CD8-positive, alpha-beta memory T cell (primary cell): ENCODE measurements around the gene GPER1. TPM values are rescaled to one million over a fixed set of nuclear protein-coding genes. Genes with fewer than 3 reads are reported as not detected.
A peak's percentile ranks its signal among the peaks of the same experiment; 100 is the strongest.

Source experiments
- CTCF ChIA-PET: fragments of 350-600 bp; sonication (Branson Sonifier 250); formaldehyde crosslinking; loops from one replicate; lab custom pipeline; 2021; ENCODE audit warnings: antibody characterized with exemption; lab: Charles Lee
- POLR2A ChIA-PET: fragments of 350-600 bp; sonication (Branson Sonifier 250); formaldehyde crosslinking; loops from one replicate; lab custom pipeline; 2021; ENCODE audit warnings: antibody characterized with exemption; lab: Charles Lee
- DNase-seq, 5 donors: peaks; one replicate each; pipeline versions ENCODE4 v3.0.0 to v3.0.0-alpha.2; 2020 to 2022; ENCODE audit warnings: mixed read lengths in 1 of 5
- H3K27ac ChIP-seq: one replicate; pipeline ENCODE4 v1.7.0; 2013; ENCODE audit warnings: low read depth, mild to moderate bottlenecking, low read length, moderate library complexity
- H3K27me3 ChIP-seq: 2 replicates; pipeline ENCODE4 v1.7.0; 2013; ENCODE audit warnings: low read length, mild to moderate bottlenecking; ENCODE audit not compliant: insufficient read depth, poor library complexity, severe bottlenecking
- H3K36me3 ChIP-seq: 2 replicates; pipeline ENCODE4 v1.7.0; 2013; ENCODE audit warnings: mild to moderate bottlenecking, low read length, moderate library complexity; ENCODE audit not compliant: insufficient read depth
- H3K4me1 ChIP-seq: 2 replicates; pipeline ENCODE4 v1.7.0; 2013; ENCODE audit warnings: mild to moderate bottlenecking, low read length, moderate library complexity; ENCODE audit not compliant: insufficient read depth
- H3K4me3 ChIP-seq: 2 replicates; pipeline ENCODE4 v1.7.0; 2013; ENCODE audit warnings: mild to moderate bottlenecking, low read length
- H3K9me3 ChIP-seq: 2 replicates; pipeline ENCODE4 v1.7.0; 2013; ENCODE audit warnings: mild to moderate bottlenecking, low read length
- H3K27ac Mint-ChIP-seq, 8 donors: one replicate each; pipeline ENCODE4 v1.8.0; 2020 to 2021; ENCODE audit warnings: mixed read lengths in 8 of 8, mild to moderate bottlenecking in 6 of 8, inconsistent platforms in 3 of 8, moderate library complexity in 3 of 8
- H3K27me3 Mint-ChIP-seq, 2 donors: one replicate each; pipeline ENCODE4 v1.8.0; 2020 to 2021; ENCODE audit warnings: mixed read lengths in 2 of 2, mild to moderate bottlenecking in 1 of 2, moderate library complexity in 1 of 2
- H3K36me3 Mint-ChIP-seq, 3 donors: one replicate each; pipeline ENCODE4 v1.8.0; 2020 to 2021; ENCODE audit warnings: mixed read lengths in 3 of 3, inconsistent platforms in 1 of 3, mild to moderate bottlenecking in 1 of 3
- H3K4me1 Mint-ChIP-seq, 3 donors: one replicate each; pipeline ENCODE4 v1.8.0; 2020 to 2021; ENCODE audit warnings: mixed read lengths in 3 of 3, inconsistent platforms in 1 of 3, mild to moderate bottlenecking in 1 of 3
- H3K4me3 Mint-ChIP-seq, 7 donors: one replicate each; pipeline ENCODE4 v1.8.0; 2020 to 2021; ENCODE audit warnings: mixed read lengths in 7 of 7, mild to moderate bottlenecking in 6 of 7, moderate library complexity in 4 of 7, inconsistent platforms in 2 of 7
- H3K9me3 Mint-ChIP-seq, 5 donors: one replicate each; pipeline ENCODE4 v1.8.0; 2020 to 2022; ENCODE audit warnings: mixed read lengths in 5 of 5, mild to moderate bottlenecking in 3 of 5, moderate library complexity in 2 of 5, inconsistent platforms in 1 of 5
- polyA plus RNA-seq: library from polyadenylated mRNA; unstranded; fragments of 300-500 nt; fragmentation: Illumina TruSeq; gene quantifications from one replicate; pipeline ENCODE4 v1.2.3, GENCODE V29; 2021
- total RNA-seq, 2 experiments: library from RNA; stranded (reverse); gene quantifications; one replicate each; pipeline ENCODE4 v1.2.3, GENCODE V29; 2021

The GPER1 gene
- total and polyA plus RNA-seq, 3 experiments from 2014 or later = 0.17 TPM; not detected in 2

DNA sequence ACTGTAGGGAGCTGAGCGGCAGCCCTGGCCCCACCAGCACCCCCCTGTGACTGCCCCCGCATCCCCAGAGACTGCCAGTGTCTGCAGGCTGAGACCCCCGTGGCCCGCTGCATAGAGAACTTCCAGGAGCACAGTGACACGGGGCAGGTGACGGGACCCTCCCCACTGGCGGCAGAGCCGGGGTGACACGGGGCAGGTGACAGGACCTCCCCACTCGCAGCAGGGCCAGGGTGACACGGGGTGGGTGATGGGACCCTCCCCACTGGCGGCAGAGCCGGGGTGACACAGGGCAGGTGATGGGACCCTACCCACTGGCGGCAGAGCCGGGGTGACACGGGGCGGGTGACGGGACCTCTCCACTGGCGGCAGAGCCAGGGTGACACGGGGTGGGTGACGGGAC lies 2.3 kb downstream of the GPER1 start:
- H3K4me1 ChIP-seq = peaks cover 11% of the 10 kb centered on the region
- CTCF ChIA-PET = no interaction called here
- no peak overlapping the region for H3K27ac ChIP-seq
- H3K9me3 ChIP-seq = no peaks in the 10 kb centered on the region
- Mint-ChIP-seq H3K27me3 (no peaks in the 10 kb centered on the region), H3K36me3 (peaks cover 0 to 4% (median 0%) of the 10 kb centered on the region in 3 donors), H3K9me3 (no peaks in the 10 kb centered on the region), H3K4me3 (no peak overlapping the region), H3K4me1 (peaks cover 6 to 13% (median 7%) of the 10 kb centered on the region in 3 donors), H3K27ac (no peak overlapping the region)
- no peak for DNase-seq
- H3K36me3 ChIP-seq = no peaks in the 10 kb centered on the region
- POLR2A ChIA-PET = no interaction called here
- no peak overlapping the region for H3K4me3 ChIP-seq
- H3K27me3 ChIP-seq = no peaks in the 10 kb centered on the region

DNA sequence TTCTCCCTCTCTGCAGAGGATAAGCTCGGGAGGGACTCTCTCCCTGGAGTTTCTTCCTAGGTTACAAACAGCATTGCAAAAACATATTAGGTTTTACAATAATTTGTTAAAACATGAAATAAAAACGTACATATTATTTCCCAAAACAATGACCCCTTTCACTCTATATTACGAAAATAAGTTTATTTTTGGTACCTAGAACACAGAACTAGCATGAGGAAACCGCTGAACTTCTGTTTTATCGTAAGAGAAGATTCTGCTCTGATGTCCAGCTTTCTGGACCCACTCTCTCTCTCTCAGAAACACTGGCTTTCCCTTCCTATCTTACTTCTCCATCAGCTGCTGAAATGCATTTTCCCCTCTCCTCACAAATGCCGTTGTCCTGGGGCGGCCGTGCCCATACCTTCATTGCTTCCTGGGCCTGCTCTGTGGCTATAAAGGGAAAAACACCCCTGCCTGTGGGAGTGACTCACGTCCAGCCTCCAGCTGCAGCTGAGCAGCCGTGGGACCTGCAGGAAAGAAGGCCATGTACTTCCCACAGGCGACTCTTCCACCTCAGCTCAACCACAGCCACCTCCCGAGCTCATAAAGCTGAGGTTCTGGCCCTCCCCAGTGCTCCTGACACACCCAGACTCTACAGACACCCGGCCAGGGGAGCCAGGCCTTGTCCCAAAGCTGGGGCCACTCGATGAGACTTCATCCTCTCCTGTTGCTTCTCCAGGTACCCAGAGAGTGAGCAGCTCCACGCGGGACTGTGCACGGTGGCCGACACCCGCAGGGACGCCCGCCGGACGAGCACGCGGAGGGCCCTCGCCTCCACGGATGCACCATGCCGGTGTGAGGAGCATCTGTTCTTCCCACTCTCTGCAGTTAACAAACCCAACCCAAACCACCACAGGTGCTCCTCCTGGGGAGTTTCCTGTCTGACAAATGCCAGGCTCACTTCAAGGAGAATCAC lies 3.1 kb downstream of the GPER1 start:
- H3K4me3 Mint-ChIP-seq = no peak overlapping the region
- no peaks in the 10 kb centered on the region for H3K36me3 ChIP-seq
- H3K4me1 Mint-ChIP-seq = peaks cover 6 to 13% (median 7%) of the 10 kb centered on the region in 3 donors
- no peaks in the 10 kb centered on the region for H3K9me3 Mint-ChIP-seq
- no peaks in the 10 kb centered on the region for H3K27me3 ChIP-seq
- peaks cover 11% of the 10 kb centered on the region for H3K4me1 ChIP-seq
- no peaks in the 10 kb centered on the region for H3K9me3 ChIP-seq
- H3K27me3 Mint-ChIP-seq = no peaks in the 10 kb centered on the region
- no peak overlapping the region for H3K4me3 ChIP-seq
- H3K27ac Mint-ChIP-seq = peak overlapping the region in 1 of 8 donors; percentile 53
- peaks cover 0 to 4% (median 0%) of the 10 kb centered on the region in 3 donors for H3K36me3 Mint-ChIP-seq
- no peak for DNase-seq
- H3K27ac ChIP-seq = no peak overlapping the region
- CTCF ChIA-PET = interaction anchor here (1.4 kb wide), 1 partner anchor 25 kb away, joined by 3 read pairs; no protein-coding TSS in a partner anchor
- POLR2A ChIA-PET = no interaction called here

DNA sequence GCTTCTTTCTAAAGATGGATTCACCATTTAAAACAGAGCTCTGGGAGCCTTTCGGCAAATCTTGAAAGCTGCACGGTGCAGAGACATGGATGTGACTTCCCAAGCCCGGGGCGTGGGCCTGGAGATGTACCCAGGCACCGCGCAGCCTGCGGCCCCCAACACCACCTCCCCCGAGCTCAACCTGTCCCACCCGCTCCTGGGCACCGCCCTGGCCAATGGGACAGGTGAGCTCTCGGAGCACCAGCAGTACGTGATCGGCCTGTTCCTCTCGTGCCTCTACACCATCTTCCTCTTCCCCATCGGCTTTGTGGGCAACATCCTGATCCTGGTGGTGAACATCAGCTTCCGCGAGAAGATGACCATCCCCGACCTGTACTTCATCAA lies 3.7 kb downstream of the GPER1 start:
- ChIA-PET POLR2A (no interaction called here), CTCF (interaction anchor here (1.0 to 1.4 kb wide), 2 partner anchors 26 to 99 kb away, joined by 3 to 4 read pairs; no protein-coding TSS in a partner anchor)
- Histone ChIP-seq H3K9me3 (no peaks in the 10 kb centered on the region), H3K4me3 (no peak overlapping the region), H3K4me1 (peaks cover 8% of the 10 kb centered on the region), H3K36me3 (no peaks in the 10 kb centered on the region), H3K27ac (no peak overlapping the region), H3K27me3 (no peaks in the 10 kb centered on the region)
- Mint-ChIP-seq H3K9me3 (no peaks in the 10 kb centered on the region), H3K27ac (no peak overlapping the region), H3K4me3 (no peak overlapping the region), H3K4me1 (peaks cover 6 to 11% (median 7%) of the 10 kb centered on the region in 3 donors), H3K36me3 (peaks cover 0 to 4% (median 0%) of the 10 kb centered on the region in 3 donors), H3K27me3 (no peaks in the 10 kb centered on the region)
- DNase-seq = no peak

DNA sequence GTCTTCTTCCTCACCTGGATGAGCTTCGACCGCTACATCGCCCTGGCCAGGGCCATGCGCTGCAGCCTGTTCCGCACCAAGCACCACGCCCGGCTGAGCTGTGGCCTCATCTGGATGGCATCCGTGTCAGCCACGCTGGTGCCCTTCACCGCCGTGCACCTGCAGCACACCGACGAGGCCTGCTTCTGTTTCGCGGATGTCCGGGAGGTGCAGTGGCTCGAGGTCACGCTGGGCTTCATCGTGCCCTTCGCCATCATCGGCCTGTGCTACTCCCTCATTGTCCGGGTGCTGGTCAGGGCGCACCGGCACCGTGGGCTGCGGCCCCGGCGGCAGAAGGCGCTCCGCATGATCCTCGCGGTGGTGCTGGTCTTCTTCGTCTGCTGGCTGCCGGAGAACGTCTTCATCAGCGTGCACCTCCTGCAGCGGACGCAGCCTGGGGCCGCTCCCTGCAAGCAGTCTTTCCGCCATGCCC lies 4.3 kb downstream of the GPER1 start:
- H3K27ac Mint-ChIP-seq = no peak overlapping the region
- no peak overlapping the region for H3K27ac ChIP-seq
- H3K4me1 ChIP-seq = peaks cover 3% of the 10 kb centered on the region
- DNase-seq = no peak
- H3K27me3 Mint-ChIP-seq = no peaks in the 10 kb centered on the region
- H3K27me3 ChIP-seq = no peaks in the 10 kb centered on the region
- H3K36me3 Mint-ChIP-seq = peaks cover 0 to 4% (median 0%) of the 10 kb centered on the region in 3 donors
- CTCF ChIA-PET = interaction anchor here (1.0 to 1.4 kb wide), 2 partner anchors 27 to 99 kb away, joined by 3 to 4 read pairs; no protein-coding TSS in a partner anchor
- H3K9me3 ChIP-seq = no peaks in the 10 kb centered on the region
- H3K9me3 Mint-ChIP-seq = no peaks in the 10 kb centered on the region
- H3K36me3 ChIP-seq = no peaks in the 10 kb centered on the region
- H3K4me1 Mint-ChIP-seq = peaks cover 2 to 5% (median 3%) of the 10 kb centered on the region in 3 donors
- no peak overlapping the region for H3K4me3 ChIP-seq
- no peak overlapping the region for H3K4me3 Mint-ChIP-seq
- POLR2A ChIA-PET = no interaction called here

DNA sequence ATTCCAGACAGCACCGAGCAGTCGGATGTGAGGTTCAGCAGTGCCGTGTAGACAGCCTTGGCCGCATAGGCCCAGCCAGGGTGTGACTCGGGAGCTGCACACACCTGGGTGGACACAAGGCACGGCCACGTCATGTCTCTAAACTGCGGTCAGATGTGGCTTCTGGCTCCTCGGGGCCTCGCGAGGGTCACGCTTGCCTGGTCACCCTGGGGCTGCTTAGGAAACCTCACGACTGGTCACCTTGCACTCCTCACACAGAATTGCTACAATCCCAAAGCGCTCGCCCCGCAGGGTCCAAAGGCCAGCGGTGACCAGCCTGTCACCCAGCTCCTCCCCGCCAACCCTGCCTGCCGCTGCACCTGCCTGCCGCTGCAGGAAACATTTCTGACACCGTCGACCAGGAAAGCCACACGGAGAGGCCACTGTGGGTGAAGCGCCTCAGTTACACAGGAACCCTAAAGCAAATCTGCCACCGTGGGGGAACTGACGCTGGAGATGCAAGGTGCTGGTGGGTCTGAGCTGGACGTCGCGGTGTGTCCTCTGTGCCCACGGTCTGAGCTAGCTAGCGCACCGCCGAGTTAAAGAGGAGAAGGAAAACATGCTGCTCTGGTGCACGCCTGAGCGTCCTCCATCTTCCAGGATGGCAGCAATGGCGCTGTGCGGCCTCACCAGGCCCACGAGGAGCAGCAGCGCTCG lies 5.0 kb downstream of the GPER1 start:
- Histone ChIP-seq H3K36me3 (no peaks in the 10 kb centered on the region), H3K27ac (no peak overlapping the region), H3K4me3 (no peak overlapping the region), H3K4me1 (no peaks in the 10 kb centered on the region), H3K9me3 (no peaks in the 10 kb centered on the region), H3K27me3 (no peaks in the 10 kb centered on the region)
- Mint-ChIP-seq H3K27me3 (no peaks in the 10 kb centered on the region), H3K27ac (no peak overlapping the region), H3K36me3 (peaks cover under 1 to 6% (median 5%) of the 10 kb centered on the region in 3 donors), H3K9me3 (no peaks in the 10 kb centered on the region), H3K4me1 (peaks cover 0 to 5% (median 3%) of the 10 kb centered on the region in 3 donors), H3K4me3 (no peak overlapping the region)
- POLR2A ChIA-PET = interaction anchor here (0.6 kb wide), 1 partner anchor 225 kb away, joined by 3 read pairs; no protein-coding TSS in a partner anchor
- CTCF ChIA-PET = no interaction called here
- DNase-seq = no peak

DNA sequence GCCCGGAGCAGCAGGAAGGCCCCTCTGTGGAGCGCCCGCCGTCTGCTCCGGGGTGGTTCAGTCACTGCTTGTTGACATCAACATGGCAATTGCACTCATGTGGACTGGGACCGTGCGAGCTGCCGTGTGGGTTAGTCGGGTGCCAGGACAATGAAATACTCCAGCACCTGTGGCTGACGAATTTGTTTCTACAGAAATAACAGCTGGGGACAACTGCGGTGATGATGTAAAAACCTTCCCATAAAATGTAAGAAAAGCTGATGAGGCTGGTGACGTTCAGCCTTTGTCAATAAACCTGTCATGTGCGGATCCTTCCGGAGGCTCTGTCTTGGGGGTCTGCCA lies 5.6 kb downstream of the GPER1 start:
- CTCF ChIA-PET = no interaction called here
- H3K27ac ChIP-seq = no peak overlapping the region
- no peaks in the 10 kb centered on the region for H3K27me3 ChIP-seq
- H3K9me3 Mint-ChIP-seq = no peaks in the 10 kb centered on the region
- no peaks in the 10 kb centered on the region for H3K4me1 ChIP-seq
- POLR2A ChIA-PET = interaction anchor here (0.6 kb wide), 1 partner anchor 226 kb away, joined by 3 read pairs; no protein-coding TSS in a partner anchor
- no peaks in the 10 kb centered on the region for H3K27me3 Mint-ChIP-seq
- H3K27ac Mint-ChIP-seq = no peak overlapping the region
- no peaks in the 10 kb centered on the region for H3K9me3 ChIP-seq
- peaks cover 4 to 9% (median 8%) of the 10 kb centered on the region in 3 donors for H3K36me3 Mint-ChIP-seq
- H3K4me1 Mint-ChIP-seq = peaks cover 0 to 5% (median 3%) of the 10 kb centered on the region in 3 donors
- H3K4me3 ChIP-seq = no peak overlapping the region
- DNase-seq = no peak
- no peaks in the 10 kb centered on the region for H3K36me3 ChIP-seq
- no peak overlapping the region for H3K4me3 Mint-ChIP-seq

DNA sequence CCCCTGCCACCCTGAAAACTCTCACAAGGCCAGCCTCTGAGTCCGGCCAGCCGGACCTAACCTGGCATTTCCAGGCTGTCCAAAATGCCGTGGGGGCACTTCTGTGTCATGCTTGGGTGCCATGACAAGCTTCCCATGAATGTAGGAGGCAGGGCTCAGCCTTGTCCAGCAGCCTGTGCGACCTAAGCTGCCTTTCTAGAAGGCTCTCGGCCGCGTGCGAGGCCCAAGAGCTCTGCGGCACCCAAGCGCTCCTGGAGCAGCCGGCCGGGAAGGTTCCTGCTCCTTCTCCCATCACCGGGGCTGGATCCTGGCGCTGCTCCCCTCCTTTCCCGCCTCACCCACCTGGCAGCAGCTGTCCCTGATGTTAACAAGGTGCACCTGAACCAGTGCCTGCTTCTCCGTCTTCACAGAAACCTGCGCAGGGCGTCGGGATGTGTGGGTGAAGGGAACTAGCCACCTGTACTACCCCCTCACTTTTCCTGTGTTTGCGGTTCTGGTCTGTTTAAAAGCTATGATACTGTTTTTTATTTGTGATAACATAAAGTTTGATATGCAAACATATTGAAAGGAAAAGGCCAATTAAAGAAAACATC lies 6.1 kb downstream of the GPER1 start:
- Histone ChIP-seq H3K4me1 (no peaks in the 10 kb centered on the region), H3K4me3 (no peak overlapping the region), H3K27me3 (no peaks in the 10 kb centered on the region), H3K36me3 (no peaks in the 10 kb centered on the region), H3K27ac (no peak overlapping the region), H3K9me3 (no peaks in the 10 kb centered on the region)
- Mint-ChIP-seq H3K4me1 (peaks cover 0 to 5% (median 0%) of the 10 kb centered on the region in 3 donors), H3K27me3 (no peaks in the 10 kb centered on the region), H3K36me3 (peaks cover 4 to 9% (median 8%) of the 10 kb centered on the region in 3 donors), H3K9me3 (no peaks in the 10 kb centered on the region), H3K27ac (no peak overlapping the region), H3K4me3 (no peak overlapping the region)
- DNase-seq = no peak
- POLR2A ChIA-PET = no interaction called here
- CTCF ChIA-PET = no interaction called here
